ENCODE data around the gene IBTK. TPM values are rescaled to one million over a fixed set of nuclear protein-coding genes. Genes with fewer than 3 reads are reported as not detected.

IBTK gene, protein sequence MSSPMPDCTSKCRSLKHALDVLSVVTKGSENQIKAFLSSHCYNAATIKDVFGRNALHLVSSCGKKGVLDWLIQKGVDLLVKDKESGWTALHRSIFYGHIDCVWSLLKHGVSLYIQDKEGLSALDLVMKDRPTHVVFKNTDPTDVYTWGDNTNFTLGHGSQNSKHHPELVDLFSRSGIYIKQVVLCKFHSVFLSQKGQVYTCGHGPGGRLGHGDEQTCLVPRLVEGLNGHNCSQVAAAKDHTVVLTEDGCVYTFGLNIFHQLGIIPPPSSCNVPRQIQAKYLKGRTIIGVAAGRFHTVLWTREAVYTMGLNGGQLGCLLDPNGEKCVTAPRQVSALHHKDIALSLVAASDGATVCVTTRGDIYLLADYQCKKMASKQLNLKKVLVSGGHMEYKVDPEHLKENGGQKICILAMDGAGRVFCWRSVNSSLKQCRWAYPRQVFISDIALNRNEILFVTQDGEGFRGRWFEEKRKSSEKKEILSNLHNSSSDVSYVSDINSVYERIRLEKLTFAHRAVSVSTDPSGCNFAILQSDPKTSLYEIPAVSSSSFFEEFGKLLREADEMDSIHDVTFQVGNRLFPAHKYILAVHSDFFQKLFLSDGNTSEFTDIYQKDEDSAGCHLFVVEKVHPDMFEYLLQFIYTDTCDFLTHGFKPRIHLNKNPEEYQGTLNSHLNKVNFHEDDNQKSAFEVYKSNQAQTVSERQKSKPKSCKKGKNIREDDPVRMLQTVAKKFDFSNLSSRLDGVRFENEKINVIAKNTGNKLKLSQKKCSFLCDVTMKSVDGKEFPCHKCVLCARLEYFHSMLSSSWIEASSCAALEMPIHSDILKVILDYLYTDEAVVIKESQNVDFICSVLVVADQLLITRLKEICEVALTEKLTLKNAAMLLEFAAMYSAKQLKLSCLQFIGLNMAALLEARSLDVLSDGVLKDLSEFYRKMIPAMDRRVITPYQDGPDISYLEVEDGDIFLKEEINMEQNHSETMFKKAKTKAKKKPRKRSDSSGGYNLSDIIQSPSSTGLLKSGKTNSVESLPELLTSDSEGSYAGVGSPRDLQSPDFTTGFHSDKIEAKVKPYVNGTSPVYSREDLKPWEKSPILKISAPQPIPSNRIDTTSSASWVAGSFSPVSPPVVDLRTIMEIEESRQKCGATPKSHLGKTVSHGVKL (N-terminal part only)
- total RNA-seq = 10 to 100 TPM; 27.3 to 28.0 TPM

DNA sequence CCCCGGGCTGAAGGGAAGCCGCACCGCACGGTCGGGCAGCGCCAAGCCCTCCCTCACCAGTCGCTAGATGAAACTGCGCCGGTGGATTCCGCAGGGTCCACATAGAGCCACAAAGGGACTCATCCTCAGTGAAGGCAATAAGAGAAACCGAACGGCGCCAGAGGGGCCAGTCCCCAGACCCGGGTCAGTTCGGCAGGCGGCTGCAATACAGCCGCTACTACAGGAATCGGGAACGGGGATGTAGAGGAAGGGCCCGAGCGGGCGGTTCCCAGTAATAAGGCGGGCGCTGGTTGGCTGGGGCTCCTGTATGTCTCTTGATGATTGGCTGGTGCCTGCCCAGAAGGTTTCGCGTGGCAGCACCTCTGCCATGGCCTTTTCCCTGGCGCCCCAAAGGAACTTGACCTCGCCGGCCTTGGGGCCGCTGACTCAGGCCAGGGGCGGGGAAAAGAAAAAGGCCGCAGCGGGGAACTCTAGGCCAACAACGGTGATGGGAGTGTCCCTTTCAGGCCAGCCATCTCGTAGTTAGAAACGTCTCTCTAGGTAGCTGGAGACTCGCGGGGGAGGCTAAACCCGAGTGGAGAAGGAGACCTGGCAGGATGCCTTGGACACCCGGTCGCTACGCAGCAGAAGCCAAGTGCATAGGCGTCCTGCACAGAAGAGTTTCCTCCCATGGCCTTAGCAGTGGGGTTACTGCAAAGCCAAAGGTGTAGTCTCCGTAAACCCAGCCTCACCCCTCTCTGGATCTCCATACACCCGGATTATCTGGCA is at the start of gene IBTK:
IBTK (minus strand) TSS at position 240 of the 768 bp plus-strand sequence. CDS start 7,258 bp downstream, outside the sequence.

Other genes with a start within 250 kb of the IBTK start
- not detected for gene TPBG, start 116.1 kb upstream of the IBTK start, total RNA-seq